Right atrium auricular region (tissue), 2 donors: ENCODE data around the gene AAK1. TPM values are rescaled to one million over a fixed set of nuclear protein-coding genes. Genes with fewer than 3 reads are reported as not detected.

Source experiments
- DNase-seq: peaks from one replicate; pipeline ENCODE4 v3.0.0-alpha.2; 2019; ENCODE audit warnings: low spot score
- H3K27ac ChIP-seq, 2 donors: fragments of 200-600 bp; sonication (generic); 1 replicate in 1 of 2; 2 replicates in 1 of 2; pipeline ENCODE4 v1.5.1; 2016 to 2019
- H3K27me3 ChIP-seq, 2 donors: fragments of 200-600 bp; sonication (generic); one replicate each; pipeline versions ENCODE4 v1.5.1 to v1.6.0; 2017 to 2019
- H3K36me3 ChIP-seq: fragments of 200-600 bp; sonication (generic); one replicate; pipeline ENCODE4 v1.5.1; 2016
- H3K4me1 ChIP-seq, 2 donors: fragments of 200-600 bp; sonication (generic); one replicate each; pipeline versions ENCODE4 v1.5.1 to v1.6.0; 2017 to 2019
- H3K4me3 ChIP-seq, 2 donors: fragments of 200-600 bp; sonication (generic); 1 replicate in 1 of 2; 2 replicates in 1 of 2; pipeline ENCODE4 v1.5.1; 2017 to 2019; ENCODE audit warnings: mild to moderate bottlenecking in 1 of 2, moderate library complexity in 1 of 2
- H3K9me3 ChIP-seq, 2 donors: fragments of 200-600 bp; sonication (generic); one replicate each; pipeline ENCODE4 v1.5.1; 2019
- total RNA-seq, 2 donors: library from RNA; depleted of rRNA; stranded (reverse); fragments of >200 nt; gene quantifications; one replicate each; pipeline ENCODE4 v1.1.0, GENCODE V29; 2016
- TF ChIP-seq, protein P1 (sequence below), 2 donors: fragments of 200-600 bp; sonication (generic); IDR thresholded peaks; one replicate each; pipeline ENCODE4 v1.5.1; 2019; ENCODE audit warnings: antibody characterized with exemption in 2 of 2

AAK1 gene
- total RNA-seq, 2 donors from 2014 or later: 50.4 to 62.6 TPM

DNA sequence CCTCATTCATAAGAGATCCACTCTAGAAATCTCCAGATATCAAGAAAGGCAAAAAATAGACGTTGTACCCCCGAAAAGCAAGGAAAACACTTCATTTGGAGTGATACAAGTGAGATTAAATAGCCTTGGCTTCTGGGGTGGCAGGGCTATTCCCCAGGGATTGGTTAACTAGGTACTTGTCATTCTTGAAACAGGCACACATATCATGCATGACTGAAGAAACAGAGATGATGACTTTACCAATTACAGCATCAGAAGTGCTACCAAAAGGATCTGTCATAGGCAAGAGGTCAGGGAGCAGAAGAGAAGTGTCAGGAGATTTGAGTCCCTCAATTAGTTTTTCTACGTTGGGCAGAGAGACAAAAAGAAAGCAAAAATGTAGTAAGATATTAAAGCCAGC is 161.1 kb downstream of the AAK1 start:
- H3K4me3 ChIP-seq: no peak overlapping the region
- no peaks in the 10 kb centered on the region for H3K4me1 ChIP-seq
- TF ChIP-seq, protein P1, sequence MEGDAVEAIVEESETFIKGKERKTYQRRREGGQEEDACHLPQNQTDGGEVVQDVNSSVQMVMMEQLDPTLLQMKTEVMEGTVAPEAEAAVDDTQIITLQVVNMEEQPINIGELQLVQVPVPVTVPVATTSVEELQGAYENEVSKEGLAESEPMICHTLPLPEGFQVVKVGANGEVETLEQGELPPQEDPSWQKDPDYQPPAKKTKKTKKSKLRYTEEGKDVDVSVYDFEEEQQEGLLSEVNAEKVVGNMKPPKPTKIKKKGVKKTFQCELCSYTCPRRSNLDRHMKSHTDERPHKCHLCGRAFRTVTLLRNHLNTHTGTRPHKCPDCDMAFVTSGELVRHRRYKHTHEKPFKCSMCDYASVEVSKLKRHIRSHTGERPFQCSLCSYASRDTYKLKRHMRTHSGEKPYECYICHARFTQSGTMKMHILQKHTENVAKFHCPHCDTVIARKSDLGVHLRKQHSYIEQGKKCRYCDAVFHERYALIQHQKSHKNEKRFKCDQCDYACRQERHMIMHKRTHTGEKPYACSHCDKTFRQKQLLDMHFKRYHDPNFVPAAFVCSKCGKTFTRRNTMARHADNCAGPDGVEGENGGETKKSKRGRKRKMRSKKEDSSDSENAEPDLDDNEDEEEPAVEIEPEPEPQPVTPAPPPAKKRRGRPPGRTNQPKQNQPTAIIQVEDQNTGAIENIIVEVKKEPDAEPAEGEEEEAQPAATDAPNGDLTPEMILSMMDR (IDR thresholded peaks at IDR 0.05): no peak
- DNase-seq: no peak
- no peaks in the 10 kb centered on the region for H3K27me3 ChIP-seq
- H3K36me3 ChIP-seq: peaks cover 25% of the 10 kb centered on the region
- no peaks in the 10 kb centered on the region for H3K9me3 ChIP-seq
- no peak overlapping the region for H3K27ac ChIP-seq

DNA sequence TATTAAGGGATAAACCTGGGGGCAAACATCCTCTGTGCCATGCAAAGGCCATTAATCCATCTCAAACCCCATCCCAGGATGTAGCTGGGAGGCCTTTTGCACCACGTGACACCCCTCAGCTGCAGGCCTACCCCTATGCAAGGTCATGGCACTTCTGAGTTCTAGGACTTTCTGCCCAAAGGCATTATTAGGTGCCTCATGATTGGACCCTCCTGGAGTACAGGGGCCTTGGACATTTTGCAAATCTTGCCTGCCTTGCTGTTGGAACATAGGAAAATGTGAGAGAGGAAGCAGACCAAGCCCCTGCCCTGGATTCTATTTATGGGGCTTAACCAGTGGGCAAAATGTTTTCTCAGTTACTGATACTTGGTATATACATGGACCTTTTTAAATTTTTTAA is 162.1 kb downstream of the AAK1 start:
- Histone ChIP-seq H3K36me3 (peaks cover 19% of the 10 kb centered on the region), H3K4me1 (no peaks in the 10 kb centered on the region)

DNA sequence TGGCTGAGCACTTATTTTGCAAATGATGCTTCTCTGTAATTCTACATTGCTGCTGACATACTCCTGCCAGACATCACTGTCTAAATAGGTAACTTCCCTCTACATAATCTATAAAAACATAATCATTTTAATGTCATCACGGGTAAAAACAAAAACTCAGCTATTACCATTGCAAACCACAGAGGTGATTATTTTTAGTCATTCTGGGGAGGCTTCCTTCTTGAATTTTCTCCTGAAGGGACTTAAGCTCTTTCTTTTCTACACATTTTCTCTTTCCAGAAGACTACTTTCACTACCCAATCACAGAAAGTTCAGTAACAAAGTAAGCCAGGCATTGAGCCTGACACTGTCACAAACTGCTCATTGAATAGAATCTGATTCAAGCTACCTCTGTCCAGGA is 165.9 kb downstream of the AAK1 start:
- no peaks in the 10 kb centered on the region for H3K4me1 ChIP-seq
- H3K27me3 ChIP-seq: no peaks in the 10 kb centered on the region
- TF ChIP-seq, protein P1 (IDR thresholded peaks at IDR 0.05): no peak
- no peak for DNase-seq
- H3K4me3 ChIP-seq: no peak overlapping the region
- H3K36me3 ChIP-seq: peaks cover 17% of the 10 kb centered on the region
- H3K9me3 ChIP-seq: no peaks in the 10 kb centered on the region
- H3K27ac ChIP-seq: no peak overlapping the region

More for the DNA sequence above, 162.1 kb downstream of the AAK1 start:
- H3K4me3 ChIP-seq: no peak overlapping the region
- TF ChIP-seq, protein P1 (IDR thresholded peaks at IDR 0.05): no peak
- H3K27me3 ChIP-seq: no peaks in the 10 kb centered on the region
- H3K27ac ChIP-seq: no peak overlapping the region
- H3K9me3 ChIP-seq: no peaks in the 10 kb centered on the region
- no peak for DNase-seq

DNA sequence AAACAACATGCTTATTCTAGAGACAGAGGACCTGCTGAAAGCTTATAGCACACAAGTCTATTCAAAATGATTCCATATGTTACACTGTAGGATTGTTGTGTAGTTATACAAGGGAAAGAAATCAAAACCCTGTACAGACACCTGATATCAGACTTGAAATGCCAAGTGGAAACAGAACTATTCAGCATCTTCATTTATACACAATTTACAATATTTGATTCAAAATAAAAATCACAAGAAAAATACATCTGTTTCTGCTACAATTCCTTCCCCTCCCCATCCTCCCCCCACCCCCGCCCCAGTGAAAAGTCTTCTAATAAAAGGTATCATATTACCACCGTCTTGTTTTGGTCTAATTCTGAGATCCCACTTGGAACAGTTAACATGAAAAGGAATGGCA is 168.9 kb downstream of the AAK1 start:
- no peak for DNase-seq
- TF ChIP-seq, protein P1 (IDR thresholded peaks at IDR 0.05): no peak
- Histone ChIP-seq H3K36me3 (peaks cover 8% of the 10 kb centered on the region), H3K4me1 (no peaks in the 10 kb centered on the region), H3K27ac (no peak overlapping the region), H3K4me3 (no peak overlapping the region), H3K27me3 (no peaks in the 10 kb centered on the region), H3K9me3 (no peaks in the 10 kb centered on the region)

DNA sequence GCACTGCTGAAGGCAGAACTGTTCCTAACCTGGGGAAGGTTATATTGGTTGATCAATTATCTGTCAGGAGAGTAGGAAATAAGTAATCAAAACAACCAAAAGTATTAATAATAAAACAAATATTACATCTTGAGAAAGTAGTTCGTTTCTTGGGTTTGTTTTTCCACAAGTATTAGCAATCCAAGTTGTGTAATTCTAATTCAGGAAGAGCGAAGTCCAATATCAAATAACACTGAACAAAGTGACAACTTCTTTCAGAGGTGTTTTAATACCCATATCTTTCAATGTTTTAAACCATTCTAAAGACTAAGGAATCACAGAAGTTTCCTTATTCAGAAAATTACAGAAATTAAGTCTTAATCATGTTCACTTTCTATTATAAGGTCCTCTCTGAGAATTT is 171.7 kb downstream of the AAK1 start:
- no peak overlapping the region for H3K4me3 ChIP-seq
- peaks cover 8% of the 10 kb centered on the region for H3K36me3 ChIP-seq
- H3K4me1 ChIP-seq: no peaks in the 10 kb centered on the region
- H3K27ac ChIP-seq: no peak overlapping the region
- TF ChIP-seq, protein P1 (IDR thresholded peaks at IDR 0.05): no peak
- no peaks in the 10 kb centered on the region for H3K9me3 ChIP-seq
- H3K27me3 ChIP-seq: no peaks in the 10 kb centered on the region
- DNase-seq: no peak

DNA sequence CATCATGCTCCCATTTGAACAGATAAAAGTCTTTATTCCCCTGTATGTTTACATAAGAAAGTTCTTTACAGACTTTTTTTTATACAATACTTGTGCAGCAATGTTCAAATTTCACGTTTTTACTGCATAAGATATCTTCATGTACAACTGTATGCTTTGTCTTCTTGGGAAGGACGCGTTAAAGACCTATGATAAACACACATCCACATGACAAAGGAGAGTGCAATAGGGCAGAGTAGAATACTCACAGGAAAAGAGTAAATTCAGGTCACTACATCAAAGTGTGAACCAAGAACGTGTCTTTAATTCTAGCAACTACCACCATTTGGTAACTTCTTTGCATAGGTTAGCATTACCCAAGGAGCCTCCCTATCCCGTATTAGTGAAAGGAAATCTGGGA is 172.6 kb downstream of the AAK1 start:
- H3K36me3 ChIP-seq: peaks cover 8% of the 10 kb centered on the region
- H3K4me3 ChIP-seq: no peak overlapping the region
- H3K27me3 ChIP-seq: no peaks in the 10 kb centered on the region
- H3K4me1 ChIP-seq: no peaks in the 10 kb centered on the region
- H3K27ac ChIP-seq: no peak overlapping the region
- TF ChIP-seq, protein P1 (IDR thresholded peaks at IDR 0.05): no peak
- no peaks in the 10 kb centered on the region for H3K9me3 ChIP-seq
- DNase-seq: no peak
